ENCODE results near the gene DEGS1.
"Not testable (repeated sequence)": the region's sequence is repeated elsewhere in the genome, so short reads cannot be mapped to it uniquely, and the experiment has no call there.

Gene DEGS1

GRCh38 chr1:224205438-224205840 is 22.4 kb downstream of the DEGS1 start:
- TF ChIP-seq, protein P1, sequence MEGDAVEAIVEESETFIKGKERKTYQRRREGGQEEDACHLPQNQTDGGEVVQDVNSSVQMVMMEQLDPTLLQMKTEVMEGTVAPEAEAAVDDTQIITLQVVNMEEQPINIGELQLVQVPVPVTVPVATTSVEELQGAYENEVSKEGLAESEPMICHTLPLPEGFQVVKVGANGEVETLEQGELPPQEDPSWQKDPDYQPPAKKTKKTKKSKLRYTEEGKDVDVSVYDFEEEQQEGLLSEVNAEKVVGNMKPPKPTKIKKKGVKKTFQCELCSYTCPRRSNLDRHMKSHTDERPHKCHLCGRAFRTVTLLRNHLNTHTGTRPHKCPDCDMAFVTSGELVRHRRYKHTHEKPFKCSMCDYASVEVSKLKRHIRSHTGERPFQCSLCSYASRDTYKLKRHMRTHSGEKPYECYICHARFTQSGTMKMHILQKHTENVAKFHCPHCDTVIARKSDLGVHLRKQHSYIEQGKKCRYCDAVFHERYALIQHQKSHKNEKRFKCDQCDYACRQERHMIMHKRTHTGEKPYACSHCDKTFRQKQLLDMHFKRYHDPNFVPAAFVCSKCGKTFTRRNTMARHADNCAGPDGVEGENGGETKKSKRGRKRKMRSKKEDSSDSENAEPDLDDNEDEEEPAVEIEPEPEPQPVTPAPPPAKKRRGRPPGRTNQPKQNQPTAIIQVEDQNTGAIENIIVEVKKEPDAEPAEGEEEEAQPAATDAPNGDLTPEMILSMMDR (IDR thresholded peaks at IDR 0.05; ENCODE audit: insufficient read depth, low read length, poor library complexity, severe bottlenecking): no peak
- H3K4me3 ChIP-seq (replicated peaks; ENCODE audit: low read depth, low read length): no peak overlapping the region
- no peak for DNase-seq (ENCODE audit: extremely low read depth, insufficient read length)

GRCh38 chr1:224205931-224206538 is 23.0 kb downstream of the DEGS1 start:
- DNase-seq (ENCODE audit: extremely low read depth, insufficient read length); H3K4me3 ChIP-seq (replicated peaks; ENCODE audit: low read depth, low read length); H3K27me3 ChIP-seq (replicated peaks; ENCODE audit: control insufficient read depth, insufficient read depth, low read length); H3K36me3 ChIP-seq (ENCODE audit: control insufficient read depth, insufficient read depth, low read length): not testable (repeated sequence)

More at GRCh38 chr1:224205438-224205840, 22.4 kb downstream of the DEGS1 start:
- no peaks in the 10 kb centered on the region for H3K27me3 ChIP-seq (replicated peaks; ENCODE audit: control insufficient read depth, insufficient read depth, low read length)
- no peaks in the 10 kb centered on the region for H3K36me3 ChIP-seq (ENCODE audit: control insufficient read depth, insufficient read depth, low read length)

DNA sequence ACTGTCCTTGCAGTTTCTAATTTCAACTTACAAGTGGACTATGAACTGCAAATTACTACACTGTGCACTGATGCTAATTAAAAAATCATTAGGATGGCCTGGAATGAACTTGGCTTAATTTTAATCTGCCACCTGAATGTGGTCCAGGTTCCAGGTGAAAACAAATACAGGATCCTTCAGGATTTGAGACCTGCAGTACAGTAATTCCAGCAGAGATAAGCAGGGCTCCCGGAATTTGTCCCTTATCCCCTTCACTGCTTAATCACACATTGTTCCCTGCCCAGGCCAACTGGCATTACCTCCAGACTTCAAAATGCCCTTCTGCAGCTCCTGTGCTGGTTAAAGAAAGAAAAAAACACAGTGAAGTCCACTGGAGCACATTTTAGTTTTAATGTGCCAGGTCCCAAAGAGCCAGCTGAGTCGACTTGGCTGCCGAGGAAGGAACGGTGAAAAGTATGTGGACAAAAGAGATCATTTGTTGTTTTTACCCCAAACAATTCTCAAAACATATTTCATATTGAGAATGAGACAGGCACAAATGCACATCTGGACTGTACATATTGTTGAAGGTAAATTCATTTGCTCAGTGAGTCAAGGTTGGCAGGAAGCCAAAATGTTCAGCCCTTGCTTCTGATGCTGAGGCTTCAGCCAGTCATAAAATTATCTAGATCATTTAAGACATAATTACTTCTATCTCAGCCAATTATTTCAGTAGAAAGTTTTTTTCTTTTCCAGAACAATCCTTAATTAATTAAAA is 28.3 kb downstream of the DEGS1 start:
- Histone ChIP-seq H3K4me3 (replicated peaks; ENCODE audit: low read depth, low read length) (no peak overlapping the region), H3K27me3 (replicated peaks; ENCODE audit: control insufficient read depth, insufficient read depth, low read length) (no peaks in the 10 kb centered on the region), H3K36me3 (ENCODE audit: control insufficient read depth, insufficient read depth, low read length) (no peaks in the 10 kb centered on the region)
- TF ChIP-seq, protein P1 (IDR thresholded peaks at IDR 0.05; ENCODE audit: insufficient read depth, low read length, poor library complexity, severe bottlenecking): no peak
- no peak for DNase-seq (ENCODE audit: extremely low read depth, insufficient read length)

GRCh38 chr1:224212618-224213061 is 29.6 kb downstream of the DEGS1 start:
- Histone ChIP-seq H3K36me3 (ENCODE audit: control insufficient read depth, insufficient read depth, low read length) (no peaks in the 10 kb centered on the region), H3K4me3 (replicated peaks; ENCODE audit: low read depth, low read length) (no peak overlapping the region), H3K27me3 (replicated peaks; ENCODE audit: control insufficient read depth, insufficient read depth, low read length) (no peaks in the 10 kb centered on the region)
- no peak for DNase-seq (ENCODE audit: extremely low read depth, insufficient read length)
- TF ChIP-seq, protein P1 (IDR thresholded peaks at IDR 0.05; ENCODE audit: insufficient read depth, low read length, poor library complexity, severe bottlenecking): no peak

- no peak for DNase-seq (ENCODE audit: extremely low read depth, insufficient read length)
- no peaks in the 10 kb centered on the region for H3K27me3 ChIP-seq (replicated peaks; ENCODE audit: control insufficient read depth, insufficient read depth, low read length)
- H3K36me3 ChIP-seq (ENCODE audit: control insufficient read depth, insufficient read depth, low read length): no peaks in the 10 kb centered on the region
- no peak overlapping the region for H3K4me3 ChIP-seq (replicated peaks; ENCODE audit: low read depth, low read length)
- TF ChIP-seq, protein P1 (IDR thresholded peaks at IDR 0.05; ENCODE audit: insufficient read depth, low read length, poor library complexity, severe bottlenecking): no peak
Observed at GRCh38 chr1:224213438-224214119, 30.5 kb downstream of the DEGS1 start.

DNA sequence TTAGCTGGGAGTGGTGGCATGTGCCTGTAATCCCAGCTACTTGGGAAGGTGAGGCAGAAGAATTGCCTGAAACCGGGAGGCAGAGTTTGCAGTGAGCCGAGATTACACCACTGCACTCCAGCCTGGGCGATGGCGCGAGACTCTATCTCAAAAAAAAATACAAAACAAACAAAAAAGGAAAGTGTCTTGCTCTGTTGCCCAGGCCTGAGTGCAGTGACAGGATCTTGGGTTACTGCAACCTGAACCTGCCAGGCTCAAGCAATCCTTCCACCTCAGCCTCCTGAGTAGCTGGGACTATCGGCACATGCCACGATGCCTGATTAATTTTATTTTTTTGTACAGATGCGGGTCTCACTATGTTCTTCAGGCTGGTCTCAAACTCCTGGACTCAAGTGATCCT is 33.3 kb downstream of the DEGS1 start:
- no peak for DNase-seq (ENCODE audit: extremely low read depth, insufficient read length)
- TF ChIP-seq, protein P1 (IDR thresholded peaks at IDR 0.05; ENCODE audit: insufficient read depth, low read length, poor library complexity, severe bottlenecking): no peak
- Histone ChIP-seq H3K27me3 (replicated peaks; ENCODE audit: control insufficient read depth, insufficient read depth, low read length) (no peaks in the 10 kb centered on the region), H3K4me3 (replicated peaks; ENCODE audit: low read depth, low read length) (no peak overlapping the region), H3K36me3 (ENCODE audit: control insufficient read depth, insufficient read depth, low read length) (no peaks in the 10 kb centered on the region)

All from GM06990 (cell line).